Endothelial cell of umbilical vein (primary cell): ENCODE results near the gene MISP. TPM values are rescaled to one million over a fixed set of nuclear protein-coding genes. Genes with fewer than 3 reads are reported as not detected.

Experiments used
- BruUV-seq: library from RNA; stranded (reverse); fragments of 400-500 nt; replicated peaks from 2 replicates; lab custom pipeline; 2021; lab: Mats Ljungman, UMichigan
- CTCF ChIA-PET: fragments of 300-600, 350-600 bp; sonication (Branson Sonifier 250); formaldehyde crosslinking; loops from one replicate; lab custom pipeline; 2021; ENCODE audit warnings: antibody characterized with exemption, inconsistent platforms; lab: Charles Lee
- POLR2A ChIA-PET: fragments of 300-600, 350-600 bp; sonication (Branson Sonifier 250); formaldehyde crosslinking; loops from one replicate; lab custom pipeline; 2021; ENCODE audit warnings: antibody characterized with exemption, inconsistent platforms; lab: Charles Lee
- DNase-seq: peaks from one replicate; pipeline ENCODE4 v3.0.0-alpha.2; 2011; ENCODE audit warnings: low read depth, low spot score
- FAIRE-seq: peaks from 2 replicates; lab custom pipeline; 2011; peaks lifted over from hg19 to GRCh38; lab: Jason Lieb, UNC
- H2AFZ ChIP-seq: 2 replicates; pipeline ENCODE4 v1.6.0; 2012; ENCODE audit warnings: low read depth, low read length, control low read depth, inconsistent platforms
- H3K27ac ChIP-seq: 2 replicates; pipeline ENCODE4 v1.5.1; 2011; ENCODE audit warnings: low read depth, mild to moderate bottlenecking, control low read depth, low read length, moderate library complexity; ENCODE audit not compliant: insufficient read depth
- H3K27me3 ChIP-seq, 2 experiments: 2 replicates each; pipeline versions ENCODE4 v1.6.0 to v1.6.1; 2011; ENCODE audit warnings: low read length in 2 of 2, mixed read lengths in 1 of 2; ENCODE audit not compliant: control insufficient read depth in 2 of 2, insufficient read depth in 2 of 2
- H3K36me3 ChIP-seq, 2 experiments: 2 replicates in 1 of 2; 3 replicates in 1 of 2; pipeline ENCODE4 v1.5.1; 2011; ENCODE audit warnings: low read length in 2 of 2, mild to moderate bottlenecking in 1 of 2, moderate library complexity in 1 of 2; ENCODE audit not compliant: control insufficient read depth in 2 of 2, insufficient read depth in 2 of 2; ENCODE audit errors: extremely low read depth in 1 of 2
- H3K4me1 ChIP-seq: 3 replicates; pipeline ENCODE4 v1.5.1; 2011; ENCODE audit warnings: mild to moderate bottlenecking, low read length; ENCODE audit not compliant: control insufficient read depth, insufficient read depth; ENCODE audit errors: extremely low read depth
- H3K4me2 ChIP-seq: 2 replicates; pipeline ENCODE4 v1.6.1; 2011; ENCODE audit warnings: low read length, control low read depth, mixed read lengths; ENCODE audit not compliant: insufficient read depth
- H3K4me3 ChIP-seq, 3 experiments: fragments of 200-600 bp in 1 of 3; sonication (generic), shearing (Covaris generic) in 1 of 3; replicated peaks in 1 of 3; 2 replicates each; pipeline ENCODE4 v1.5.1; 2011 to 2016; ENCODE audit warnings: control low read depth in 3 of 3, low read length in 3 of 3, mild to moderate bottlenecking in 2 of 3, inconsistent platforms in 1 of 3, low read depth in 1 of 3, moderate library complexity in 1 of 3; ENCODE audit not compliant: insufficient read depth in 1 of 3
- H3K79me2 ChIP-seq: 2 replicates; pipeline ENCODE4 v1.6.0; 2012; ENCODE audit warnings: low read length, inconsistent platforms; ENCODE audit not compliant: control insufficient read depth, insufficient read depth
- H3K9ac ChIP-seq: replicated peaks from 2 replicates; pipeline ENCODE3; 2011; ENCODE audit warnings: low read length, control low read depth; ENCODE audit not compliant: insufficient read depth; ENCODE audit errors: extremely low read depth
- H3K9me1 ChIP-seq: replicated peaks from 3 replicates; pipeline ENCODE4 v1.6.0; 2011; ENCODE audit warnings: mild to moderate bottlenecking, low read length; ENCODE audit not compliant: control insufficient read depth, insufficient read depth; ENCODE audit errors: extremely low read depth
- H3K9me3 ChIP-seq: replicated peaks from 2 replicates; pipeline ENCODE4 v1.5.1; 2012; ENCODE audit warnings: low read length, inconsistent platforms; ENCODE audit not compliant: control insufficient read depth, insufficient read depth
- H4K20me1 ChIP-seq: replicated peaks from 2 replicates; pipeline ENCODE3; 2011; ENCODE audit warnings: mild to moderate bottlenecking, low read length; ENCODE audit not compliant: control insufficient read depth, insufficient read depth; ENCODE audit errors: extremely low read depth
- EZH2 ChIP-seq: IDR thresholded peaks from 2 replicates; pipeline ENCODE4 v1.6.1; 2012; ENCODE audit warnings: borderline replicate concordance, low read depth, mild to moderate bottlenecking, moderate library complexity, low read length, inconsistent platforms; ENCODE audit not compliant: severe bottlenecking
- FOS ChIP-seq: IDR thresholded peaks from 2 replicates; pipeline ENCODE4 v1.6.1; 2011; ENCODE audit warnings: mild to moderate bottlenecking, low read length, moderate library complexity, borderline replicate concordance; ENCODE audit not compliant: insufficient read depth
- GATA2 ChIP-seq: IDR thresholded peaks from 2 replicates; pipeline ENCODE4 v1.7.0; 2011; ENCODE audit warnings: low read depth, mild to moderate bottlenecking, moderate library complexity, mixed read lengths, low read length; ENCODE audit not compliant: insufficient read length, insufficient read depth
- JUN ChIP-seq: IDR thresholded peaks from 2 replicates; pipeline ENCODE4 v1.6.1; 2011; ENCODE audit warnings: borderline replicate concordance, low read depth; ENCODE audit not compliant: insufficient read length, insufficient read depth
- MYC ChIP-seq: IDR thresholded peaks from one replicate; pipeline ENCODE4 v1.6.1; 2011; ENCODE audit warnings: mild to moderate bottlenecking, low read depth, low read length
- POLR2A ChIP-seq: IDR thresholded peaks from 2 replicates; pipeline ENCODE4 v1.6.1; 2012; ENCODE audit warnings: low read depth, mild to moderate bottlenecking, control low read depth, low read length
- POLR2AphosphoS5 ChIP-seq: IDR thresholded peaks from 2 replicates; pipeline ENCODE4 v1.6.1; 2012; ENCODE audit warnings: low read depth, mild to moderate bottlenecking, control low read depth, low read length, moderate library complexity; ENCODE audit not compliant: insufficient read depth
- dilution Hi-C: fragments of 300-500 bp; cut with MboI; formaldehyde crosslinking; loops from one replicate; pipeline ENCODE4 v1.15.0; 2019; ENCODE audit warnings: low sequenced_read_pairs; ENCODE audit not compliant: extremely low pct_ligation_motif_present
- intact Hi-C: fragments of 100-400 bp; cut with micrococcal nuclease; formaldehyde crosslinking; loops from one replicate; pipeline ENCODE4 v1.10.0; 2022
- polyA plus RNA-seq, 4 experiments: library from polyadenylated mRNA; depleted of rRNA in 3 of 4; stranded (reverse) in 3 of 4; unstranded in 1 of 4; fragments of >200 nt; gene quantifications; 2 replicates each; pipeline versions ENCODE4 v1.2.1 to v1.2.3, GENCODE V29; 2011 to 2012; ENCODE audit warnings: missing spikeins in 1 of 4
- total RNA-seq: library from RNA; stranded (reverse); gene quantifications from 2 replicates; pipeline ENCODE4 v1.2.3, GENCODE V29; 2021
- TF ChIP-seq, protein P1 (sequence below): IDR thresholded peaks from 2 replicates; pipeline ENCODE4 v1.6.1; 2011; ENCODE audit not compliant: insufficient read depth, insufficient read length
- TF ChIP-seq, protein P2 (sequence below), 2 donors: IDR thresholded peaks; 1 replicate in 1 of 2; 2 replicates in 1 of 2; pipeline ENCODE4 v1.5.1; 2011; ENCODE audit warnings: low read length in 2 of 2, mild to moderate bottlenecking in 2 of 2, moderate library complexity in 2 of 2, control low read depth in 1 of 2, inconsistent platforms in 1 of 2, low read depth in 1 of 2; ENCODE audit not compliant: insufficient read depth in 1 of 2; ENCODE audit errors: extremely low read depth in 1 of 2

Gene MISP
- total and polyA plus RNA-seq, 2 donors (not counting 3 experiments of a cell fraction or from before 2014, with no cell fraction given): not detected

DNA sequence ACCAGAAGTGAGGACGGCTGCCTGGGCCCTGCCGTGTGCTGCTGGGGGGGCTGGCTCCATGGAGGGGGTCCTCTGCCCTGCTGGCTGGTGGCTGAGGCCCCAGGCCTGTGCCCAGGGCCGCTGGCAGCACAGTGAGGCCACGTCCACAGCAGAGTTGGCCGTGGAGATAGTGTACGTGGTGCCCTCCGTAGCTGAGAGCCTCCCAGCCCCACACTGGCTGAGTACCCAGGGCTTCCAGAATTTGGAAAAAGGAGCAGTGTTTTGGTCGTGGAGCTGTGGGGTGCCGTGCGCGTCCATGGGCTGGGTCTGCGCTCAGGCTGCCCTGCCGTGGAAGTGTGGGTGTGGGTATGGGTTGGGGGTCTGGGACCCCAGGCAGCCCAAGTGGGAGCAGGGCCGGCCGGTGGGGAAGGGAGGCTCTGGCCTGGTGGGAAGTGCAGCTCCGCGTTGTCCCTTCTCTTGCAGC is 52.2 kb downstream of the MISP start:
- peaks cover 100% of the 10 kb centered on the region for H3K79me2 ChIP-seq
- FAIRE-seq: no peak
- no peaks in the 10 kb centered on the region for H3K27me3 ChIP-seq
- CTCF ChIA-PET: interaction anchor here (1.0 to 5.5 kb wide), 3 partner anchors 8 to 33 kb away, joined by 3 to 32 read pairs (median 5); no protein-coding TSS in a partner anchor
- H3K36me3 ChIP-seq: peaks cover 55 to 64% of the 10 kb centered on the region in 2 experiments
- POLR2A ChIA-PET: no interaction called here
- no peak overlapping the region for H2AFZ ChIP-seq
- H3K4me3 ChIP-seq: no peak overlapping the region
- no peaks in the 10 kb centered on the region for H3K9me1 ChIP-seq
- BruUV-seq: no TSS peak
- intact Hi-C loops (no loop called here), dilution Hi-C loops (no loop called here)
- H3K4me1 ChIP-seq: peaks cover 35% of the 10 kb centered on the region
- no peaks in the 10 kb centered on the region for H3K9me3 ChIP-seq
- TF ChIP-seq JUN (no peak), EZH2 (no peak)
- TF ChIP-seq, protein P1, sequence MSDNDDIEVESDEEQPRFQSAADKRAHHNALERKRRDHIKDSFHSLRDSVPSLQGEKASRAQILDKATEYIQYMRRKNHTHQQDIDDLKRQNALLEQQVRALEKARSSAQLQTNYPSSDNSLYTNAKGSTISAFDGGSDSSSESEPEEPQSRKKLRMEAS: no peak
- H3K27ac ChIP-seq: no peak overlapping the region
- H3K4me2 ChIP-seq: no peak overlapping the region
- no peak overlapping the region for H3K9ac ChIP-seq
- no peak for DNase-seq
- H4K20me1 ChIP-seq: no peaks in the 10 kb centered on the region

DNA sequence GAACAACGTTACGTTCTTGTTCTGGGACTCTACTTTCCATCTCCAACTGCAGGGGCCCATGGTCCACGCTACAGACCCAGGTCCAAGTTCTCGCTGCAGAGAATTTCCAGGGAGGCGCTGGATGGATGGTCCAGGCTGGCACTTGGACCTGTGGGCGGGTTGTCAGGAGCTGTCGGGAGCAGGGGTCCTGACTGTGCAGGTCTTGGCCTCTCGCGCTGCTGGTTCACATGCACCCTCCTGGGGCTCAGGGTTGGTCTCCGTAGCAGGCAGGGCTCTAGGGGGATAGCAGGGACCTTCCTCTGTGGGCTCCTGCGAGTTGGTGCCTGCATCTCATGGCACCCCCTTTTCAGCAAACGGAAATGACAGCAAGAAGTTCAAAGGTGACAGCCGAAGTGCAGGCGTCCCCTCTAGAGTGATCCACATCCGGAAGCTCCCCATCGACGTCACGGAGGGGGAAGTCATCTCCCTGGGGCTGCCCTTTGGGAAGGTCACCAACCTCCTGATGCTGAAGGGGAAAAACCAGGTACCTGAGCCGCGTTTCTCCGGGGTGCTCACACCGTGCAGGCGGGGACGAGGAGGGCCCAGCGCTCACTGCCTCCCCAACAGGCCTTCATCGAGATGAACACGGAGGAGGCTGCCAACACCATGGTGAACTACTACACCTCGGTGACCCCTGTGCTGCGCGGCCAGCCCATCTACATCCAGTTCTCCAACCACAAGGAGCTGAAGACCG is 52.9 kb downstream of the MISP start:
- H3K79me2 ChIP-seq: peaks cover 98% of the 10 kb centered on the region
- no TSS peak for BruUV-seq
- H3K9me1 ChIP-seq: no peaks in the 10 kb centered on the region
- dilution Hi-C loops: no loop called here
- intact Hi-C loops: no loop called here
- TF ChIP-seq POLR2A: no peak
- no peak for TF ChIP-seq MYC
- TF ChIP-seq EZH2: no peak
- TF ChIP-seq POLR2AphosphoS5: no peak
- TF ChIP-seq JUN: no peak
- TF ChIP-seq FOS: no peak
- TF ChIP-seq GATA2: no peak
- TF ChIP-seq, protein P1: no peak
- TF ChIP-seq, protein P2, sequence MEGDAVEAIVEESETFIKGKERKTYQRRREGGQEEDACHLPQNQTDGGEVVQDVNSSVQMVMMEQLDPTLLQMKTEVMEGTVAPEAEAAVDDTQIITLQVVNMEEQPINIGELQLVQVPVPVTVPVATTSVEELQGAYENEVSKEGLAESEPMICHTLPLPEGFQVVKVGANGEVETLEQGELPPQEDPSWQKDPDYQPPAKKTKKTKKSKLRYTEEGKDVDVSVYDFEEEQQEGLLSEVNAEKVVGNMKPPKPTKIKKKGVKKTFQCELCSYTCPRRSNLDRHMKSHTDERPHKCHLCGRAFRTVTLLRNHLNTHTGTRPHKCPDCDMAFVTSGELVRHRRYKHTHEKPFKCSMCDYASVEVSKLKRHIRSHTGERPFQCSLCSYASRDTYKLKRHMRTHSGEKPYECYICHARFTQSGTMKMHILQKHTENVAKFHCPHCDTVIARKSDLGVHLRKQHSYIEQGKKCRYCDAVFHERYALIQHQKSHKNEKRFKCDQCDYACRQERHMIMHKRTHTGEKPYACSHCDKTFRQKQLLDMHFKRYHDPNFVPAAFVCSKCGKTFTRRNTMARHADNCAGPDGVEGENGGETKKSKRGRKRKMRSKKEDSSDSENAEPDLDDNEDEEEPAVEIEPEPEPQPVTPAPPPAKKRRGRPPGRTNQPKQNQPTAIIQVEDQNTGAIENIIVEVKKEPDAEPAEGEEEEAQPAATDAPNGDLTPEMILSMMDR (IDR thresholded peaks at IDR 0.05; ENCODE audit: extremely low read depth in 1 of 2, insufficient read depth in 1 of 2, low read depth in 1 of 2, low read length in 2 of 2): no peak
- no peak for FAIRE-seq
- CTCF ChIA-PET: interaction anchor here (1.0 to 5.5 kb wide), 2 partner anchors 34 to 60 kb away, joined by 4 to 32 read pairs; no protein-coding TSS in a partner anchor
- H3K27me3 ChIP-seq: no peaks in the 10 kb centered on the region
- H3K9me3 ChIP-seq: no peaks in the 10 kb centered on the region
- POLR2A ChIA-PET: no interaction called here
- peaks cover 55 to 70% of the 10 kb centered on the region in 2 experiments for H3K36me3 ChIP-seq
- H3K4me3 ChIP-seq: no peak overlapping the region
- H3K9ac ChIP-seq: no peak overlapping the region
- H3K27ac ChIP-seq: no peak overlapping the region
- no peak overlapping the region for H2AFZ ChIP-seq
- no peak overlapping the region for H3K4me2 ChIP-seq
- DNase-seq: no peak
- H3K4me1 ChIP-seq: peaks cover 35% of the 10 kb centered on the region
- no peaks in the 10 kb centered on the region for H4K20me1 ChIP-seq
